ENCODE results near the gene LIN54. TPM values are rescaled to one million over a fixed set of nuclear protein-coding genes. Genes with fewer than 3 reads are reported as not detected.
A peak's percentile ranks its signal among the peaks of the same experiment; 100 is the strongest.

LIN54 gene
- total and polyA plus RNA-seq, 2 of the 13 experiments (the other 11 are each of a cell fraction or from before 2014, with no cell fraction given) = 25.2 to 32.9 TPM

DNA sequence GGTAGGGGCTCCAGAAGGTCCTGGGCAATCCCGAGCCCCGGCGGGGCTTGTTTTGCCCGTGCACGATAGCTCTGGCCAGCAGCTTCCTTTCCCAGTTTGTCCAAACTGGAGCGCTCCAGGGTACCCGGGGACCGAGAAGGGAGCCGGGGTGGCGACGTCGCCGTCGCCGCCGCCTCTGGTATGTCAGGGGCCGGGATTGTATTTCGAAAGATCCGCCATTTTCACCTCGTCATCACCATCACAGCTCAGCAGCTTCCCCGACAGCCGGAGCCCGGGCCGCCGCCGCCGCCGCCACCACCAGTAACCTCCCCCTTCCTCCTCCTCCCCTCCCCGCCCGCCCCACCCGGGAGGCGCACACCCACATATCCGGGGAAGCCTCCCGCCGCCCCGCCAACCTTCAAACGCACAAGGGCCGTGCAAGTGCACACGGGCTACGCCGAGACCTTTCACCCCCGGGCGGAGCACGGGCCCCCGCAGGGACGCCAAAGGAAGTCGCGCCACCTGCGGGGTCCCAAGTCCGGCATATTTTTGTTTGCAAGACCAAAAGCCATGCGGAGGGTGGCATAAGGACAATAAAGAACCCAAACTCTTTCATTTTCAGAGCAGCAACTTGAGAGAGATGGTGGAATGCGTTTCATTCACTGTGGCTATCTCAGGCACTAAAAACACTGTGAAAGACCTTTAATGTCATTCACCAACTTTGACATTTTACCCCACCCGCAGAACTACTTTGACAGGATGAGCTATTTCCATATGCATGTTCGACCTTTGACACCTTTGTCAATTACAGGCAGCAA, at the start of gene LIN54 (continued):
- TF ChIP-seq, protein P1, sequence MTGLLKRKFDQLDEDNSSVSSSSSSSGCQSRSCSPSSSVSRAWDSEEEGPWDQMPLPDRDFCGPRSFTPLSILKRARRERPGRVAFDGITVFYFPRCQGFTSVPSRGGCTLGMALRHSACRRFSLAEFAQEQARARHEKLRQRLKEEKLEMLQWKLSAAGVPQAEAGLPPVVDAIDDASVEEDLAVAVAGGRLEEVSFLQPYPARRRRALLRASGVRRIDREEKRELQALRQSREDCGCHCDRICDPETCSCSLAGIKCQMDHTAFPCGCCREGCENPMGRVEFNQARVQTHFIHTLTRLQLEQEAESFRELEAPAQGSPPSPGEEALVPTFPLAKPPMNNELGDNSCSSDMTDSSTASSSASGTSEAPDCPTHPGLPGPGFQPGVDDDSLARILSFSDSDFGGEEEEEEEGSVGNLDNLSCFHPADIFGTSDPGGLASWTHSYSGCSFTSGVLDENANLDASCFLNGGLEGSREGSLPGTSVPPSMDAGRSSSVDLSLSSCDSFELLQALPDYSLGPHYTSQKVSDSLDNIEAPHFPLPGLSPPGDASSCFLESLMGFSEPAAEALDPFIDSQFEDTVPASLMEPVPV (CRISPR knock-in tag; IDR thresholded peaks at IDR 0.05) = peak; percentile 37; the same call in 1 of the 2 replicates
- TF ChIP-seq ZNF670 (CRISPR knock-in tag; IDR thresholded peaks at IDR 0.05; ENCODE audit: borderline replicate concordance) = peak; percentile 80; the same call in 1 of the 2 replicates
- no peak for TF ChIP-seq ZNF7 (CRISPR knock-in tag; IDR thresholded peaks at IDR 0.05)
- no peak for TF ChIP-seq SIX1 (CRISPR knock-in tag; IDR thresholded peaks at IDR 0.05; ENCODE audit: borderline replicate concordance)
- TF ChIP-seq, protein P2, sequence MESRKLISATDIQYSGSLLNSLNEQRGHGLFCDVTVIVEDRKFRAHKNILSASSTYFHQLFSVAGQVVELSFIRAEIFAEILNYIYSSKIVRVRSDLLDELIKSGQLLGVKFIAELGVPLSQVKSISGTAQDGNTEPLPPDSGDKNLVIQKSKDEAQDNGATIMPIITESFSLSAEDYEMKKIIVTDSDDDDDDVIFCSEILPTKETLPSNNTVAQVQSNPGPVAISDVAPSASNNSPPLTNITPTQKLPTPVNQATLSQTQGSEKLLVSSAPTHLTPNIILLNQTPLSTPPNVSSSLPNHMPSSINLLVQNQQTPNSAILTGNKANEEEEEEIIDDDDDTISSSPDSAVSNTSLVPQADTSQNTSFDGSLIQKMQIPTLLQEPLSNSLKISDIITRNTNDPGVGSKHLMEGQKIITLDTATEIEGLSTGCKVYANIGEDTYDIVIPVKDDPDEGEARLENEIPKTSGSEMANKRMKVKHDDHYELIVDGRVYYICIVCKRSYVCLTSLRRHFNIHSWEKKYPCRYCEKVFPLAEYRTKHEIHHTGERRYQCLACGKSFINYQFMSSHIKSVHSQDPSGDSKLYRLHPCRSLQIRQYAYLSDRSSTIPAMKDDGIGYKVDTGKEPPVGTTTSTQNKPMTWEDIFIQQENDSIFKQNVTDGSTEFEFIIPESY (CRISPR knock-in tag; IDR thresholded peaks at IDR 0.05) = no peak
- TF ChIP-seq, protein P3, sequence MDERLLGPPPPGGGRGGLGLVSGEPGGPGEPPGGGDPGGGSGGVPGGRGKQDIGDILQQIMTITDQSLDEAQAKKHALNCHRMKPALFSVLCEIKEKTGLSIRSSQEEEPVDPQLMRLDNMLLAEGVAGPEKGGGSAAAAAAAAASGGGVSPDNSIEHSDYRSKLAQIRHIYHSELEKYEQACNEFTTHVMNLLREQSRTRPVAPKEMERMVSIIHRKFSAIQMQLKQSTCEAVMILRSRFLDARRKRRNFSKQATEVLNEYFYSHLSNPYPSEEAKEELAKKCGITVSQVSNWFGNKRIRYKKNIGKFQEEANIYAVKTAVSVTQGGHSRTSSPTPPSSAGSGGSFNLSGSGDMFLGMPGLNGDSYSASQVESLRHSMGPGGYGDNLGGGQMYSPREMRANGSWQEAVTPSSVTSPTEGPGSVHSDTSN (CRISPR knock-in tag; IDR thresholded peaks at IDR 0.05) = no peak
- TF ChIP-seq CHCHD3 (CRISPR knock-in tag; IDR thresholded peaks at IDR 0.05) = no peak
- TF ChIP-seq, protein P4, sequence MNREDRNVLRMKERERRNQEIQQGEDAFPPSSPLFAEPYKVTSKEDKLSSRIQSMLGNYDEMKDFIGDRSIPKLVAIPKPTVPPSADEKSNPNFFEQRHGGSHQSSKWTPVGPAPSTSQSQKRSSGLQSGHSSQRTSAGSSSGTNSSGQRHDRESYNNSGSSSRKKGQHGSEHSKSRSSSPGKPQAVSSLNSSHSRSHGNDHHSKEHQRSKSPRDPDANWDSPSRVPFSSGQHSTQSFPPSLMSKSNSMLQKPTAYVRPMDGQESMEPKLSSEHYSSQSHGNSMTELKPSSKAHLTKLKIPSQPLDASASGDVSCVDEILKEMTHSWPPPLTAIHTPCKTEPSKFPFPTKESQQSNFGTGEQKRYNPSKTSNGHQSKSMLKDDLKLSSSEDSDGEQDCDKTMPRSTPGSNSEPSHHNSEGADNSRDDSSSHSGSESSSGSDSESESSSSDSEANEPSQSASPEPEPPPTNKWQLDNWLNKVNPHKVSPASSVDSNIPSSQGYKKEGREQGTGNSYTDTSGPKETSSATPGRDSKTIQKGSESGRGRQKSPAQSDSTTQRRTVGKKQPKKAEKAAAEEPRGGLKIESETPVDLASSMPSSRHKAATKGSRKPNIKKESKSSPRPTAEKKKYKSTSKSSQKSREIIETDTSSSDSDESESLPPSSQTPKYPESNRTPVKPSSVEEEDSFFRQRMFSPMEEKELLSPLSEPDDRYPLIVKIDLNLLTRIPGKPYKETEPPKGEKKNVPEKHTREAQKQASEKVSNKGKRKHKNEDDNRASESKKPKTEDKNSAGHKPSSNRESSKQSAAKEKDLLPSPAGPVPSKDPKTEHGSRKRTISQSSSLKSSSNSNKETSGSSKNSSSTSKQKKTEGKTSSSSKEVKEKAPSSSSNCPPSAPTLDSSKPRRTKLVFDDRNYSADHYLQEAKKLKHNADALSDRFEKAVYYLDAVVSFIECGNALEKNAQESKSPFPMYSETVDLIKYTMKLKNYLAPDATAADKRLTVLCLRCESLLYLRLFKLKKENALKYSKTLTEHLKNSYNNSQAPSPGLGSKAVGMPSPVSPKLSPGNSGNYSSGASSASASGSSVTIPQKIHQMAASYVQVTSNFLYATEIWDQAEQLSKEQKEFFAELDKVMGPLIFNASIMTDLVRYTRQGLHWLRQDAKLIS (CRISPR knock-in tag; IDR thresholded peaks at IDR 0.05) = no peak
- no peak for TF ChIP-seq MATR3 (CRISPR knock-in tag; IDR thresholded peaks at IDR 0.05)
- TF ChIP-seq ZFYVE20 (CRISPR knock-in tag; IDR thresholded peaks at IDR 0.05; ENCODE audit: borderline replicate concordance, low read depth) = no peak
- TF ChIP-seq, protein P5, sequence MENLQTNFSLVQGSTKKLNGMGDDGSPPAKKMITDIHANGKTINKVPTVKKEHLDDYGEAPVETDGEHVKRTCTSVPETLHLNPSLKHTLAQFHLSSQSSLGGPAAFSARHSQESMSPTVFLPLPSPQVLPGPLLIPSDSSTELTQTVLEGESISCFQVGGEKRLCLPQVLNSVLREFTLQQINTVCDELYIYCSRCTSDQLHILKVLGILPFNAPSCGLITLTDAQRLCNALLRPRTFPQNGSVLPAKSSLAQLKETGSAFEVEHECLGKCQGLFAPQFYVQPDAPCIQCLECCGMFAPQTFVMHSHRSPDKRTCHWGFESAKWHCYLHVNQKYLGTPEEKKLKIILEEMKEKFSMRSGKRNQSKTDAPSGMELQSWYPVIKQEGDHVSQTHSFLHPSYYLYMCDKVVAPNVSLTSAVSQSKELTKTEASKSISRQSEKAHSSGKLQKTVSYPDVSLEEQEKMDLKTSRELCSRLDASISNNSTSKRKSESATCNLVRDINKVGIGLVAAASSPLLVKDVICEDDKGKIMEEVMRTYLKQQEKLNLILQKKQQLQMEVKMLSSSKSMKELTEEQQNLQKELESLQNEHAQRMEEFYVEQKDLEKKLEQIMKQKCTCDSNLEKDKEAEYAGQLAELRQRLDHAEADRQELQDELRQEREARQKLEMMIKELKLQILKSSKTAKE (CRISPR knock-in tag; IDR thresholded peaks at IDR 0.05; ENCODE audit: borderline replicate concordance) = peak; percentile 83
- TF ChIP-seq XBP1 (CRISPR knock-in tag; IDR thresholded peaks at IDR 0.05) = no peak
- TF ChIP-seq DNMT1 (CRISPR knock-in tag; IDR thresholded peaks at IDR 0.05) = no peak
- no peak for TF ChIP-seq PCBP1 (IDR thresholded peaks at IDR 0.05; ENCODE audit: borderline replicate concordance, low read depth, low read length)
- TF ChIP-seq FOXJ3 (CRISPR knock-in tag; IDR thresholded peaks at IDR 0.05; ENCODE audit: borderline replicate concordance) = peak; percentile 57; the same call in 1 of the 2 replicates
- no peak for TF ChIP-seq FLYWCH1 (CRISPR knock-in tag; IDR thresholded peaks at IDR 0.05)
- peak; percentile 2 for TF ChIP-seq TBL1XR1 (IDR thresholded peaks at IDR 0.05; ENCODE audit: borderline replicate concordance, low read length, partially characterized antibody)
- TF ChIP-seq DPF2 (CRISPR knock-in tag; IDR thresholded peaks at IDR 0.05; ENCODE audit: borderline replicate concordance, low read depth) = no peak
